ENCODE measurements around the gene NEK6. TPM values are rescaled to one million over a fixed set of nuclear protein-coding genes. Genes with fewer than 3 reads are reported as not detected.

The NEK6 gene
- total RNA-seq, 1 donor, result 11.2 TPM

DNA sequence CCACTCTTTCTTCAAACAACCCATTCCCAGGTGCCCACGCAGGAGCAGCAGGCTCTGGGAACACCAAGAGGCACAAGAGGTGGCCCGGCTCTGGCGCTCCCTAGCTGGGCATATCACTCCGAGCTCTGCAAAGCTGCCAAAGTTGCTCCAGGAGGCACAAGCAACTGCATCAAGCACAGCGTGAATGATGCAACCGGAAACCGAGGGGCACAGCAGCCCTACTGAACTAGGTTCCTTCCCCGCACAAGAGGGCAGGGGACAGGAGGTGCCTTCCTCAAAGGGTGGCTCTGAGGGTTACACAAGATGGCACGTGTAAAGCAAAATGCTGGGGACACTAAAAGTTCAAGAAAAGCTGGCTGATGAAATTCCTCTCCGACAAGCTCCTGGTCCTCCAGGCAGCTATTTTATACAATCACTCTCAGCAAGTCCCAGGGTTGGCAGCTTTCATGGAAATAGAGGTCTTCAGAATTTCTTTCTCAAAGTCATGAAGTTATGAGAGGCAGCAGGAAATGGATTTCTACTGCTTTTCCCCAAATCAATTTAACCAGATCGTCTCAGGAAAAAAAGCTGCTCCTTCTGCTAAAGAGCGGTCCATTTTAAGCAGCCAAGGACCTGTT lies 134.6 kb downstream of the NEK6 start:
- Histone ChIP-seq H3K4me1 (ENCODE audit: insufficient read depth, low read length) (peaks cover 67% of the 10 kb centered on the region), H3K9me3 (ENCODE audit: low read depth, low read length) (no peaks in the 10 kb centered on the region), H3K27me3 (ENCODE audit: insufficient read depth, low read length) (no peaks in the 10 kb centered on the region), H3K4me3 (ENCODE audit: low read length) (no peak overlapping the region)

DNA sequence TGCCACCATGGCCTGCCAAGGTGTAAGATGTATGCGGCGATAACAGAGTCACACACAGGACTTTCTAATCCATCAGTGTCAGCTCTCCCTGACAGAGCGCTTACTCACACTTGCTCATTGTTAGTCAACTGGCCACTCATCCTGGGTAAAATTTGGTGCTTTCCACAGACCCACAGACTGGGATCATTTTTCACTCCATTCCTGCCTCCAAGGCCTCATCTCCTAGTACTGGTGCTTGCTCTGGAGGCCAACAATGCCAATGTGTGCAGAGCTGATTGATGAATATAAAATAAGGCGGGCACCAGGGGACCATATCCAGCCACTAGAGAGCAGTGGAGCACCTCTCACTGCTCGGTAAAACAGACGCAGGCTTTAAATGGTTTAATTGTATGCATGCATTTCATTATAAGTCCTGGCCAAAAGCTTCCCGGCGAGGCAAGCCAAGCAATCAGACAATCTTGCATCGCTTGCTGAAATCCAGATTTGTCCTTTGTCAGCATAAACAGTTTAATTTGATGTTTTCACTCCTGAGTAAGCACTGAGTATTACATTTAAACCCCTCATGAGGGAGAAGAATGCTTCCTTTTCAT lies 135.2 kb downstream of the NEK6 start:
- no peaks in the 10 kb centered on the region for H3K9me3 ChIP-seq (ENCODE audit: low read depth, low read length)
- H3K4me1 ChIP-seq (ENCODE audit: insufficient read depth, low read length), result peaks cover 61% of the 10 kb centered on the region
- no peaks in the 10 kb centered on the region for H3K27me3 ChIP-seq (ENCODE audit: insufficient read depth, low read length)
- no peak overlapping the region for H3K4me3 ChIP-seq (ENCODE audit: low read length)

DNA sequence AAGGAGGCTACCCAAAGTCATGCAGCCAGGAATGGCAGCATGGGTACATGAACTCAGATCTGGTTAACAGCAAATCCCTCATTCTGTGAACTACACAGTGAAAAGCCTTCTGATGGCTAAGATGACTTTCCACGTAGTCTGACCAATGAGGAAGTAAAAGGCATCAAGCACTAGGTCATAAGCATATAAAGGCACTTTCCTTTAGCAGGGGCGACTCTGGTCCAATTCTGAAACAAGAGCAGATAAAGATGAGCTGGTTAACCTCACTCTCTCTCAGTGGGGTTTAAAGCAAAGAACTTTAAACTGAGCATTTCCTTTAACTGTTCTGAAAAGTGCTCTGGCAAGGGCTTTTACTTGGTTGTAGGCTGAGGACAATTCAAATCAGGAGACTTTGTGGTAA lies 136.4 kb downstream of the NEK6 start:
- H3K4me1 ChIP-seq (ENCODE audit: insufficient read depth, low read length), result peaks cover 51% of the 10 kb centered on the region
- H3K27me3 ChIP-seq (ENCODE audit: insufficient read depth, low read length), result no peaks in the 10 kb centered on the region
- H3K9me3 ChIP-seq (ENCODE audit: low read depth, low read length), result no peaks in the 10 kb centered on the region
- H3K4me3 ChIP-seq (ENCODE audit: low read length), result no peak overlapping the region

DNA sequence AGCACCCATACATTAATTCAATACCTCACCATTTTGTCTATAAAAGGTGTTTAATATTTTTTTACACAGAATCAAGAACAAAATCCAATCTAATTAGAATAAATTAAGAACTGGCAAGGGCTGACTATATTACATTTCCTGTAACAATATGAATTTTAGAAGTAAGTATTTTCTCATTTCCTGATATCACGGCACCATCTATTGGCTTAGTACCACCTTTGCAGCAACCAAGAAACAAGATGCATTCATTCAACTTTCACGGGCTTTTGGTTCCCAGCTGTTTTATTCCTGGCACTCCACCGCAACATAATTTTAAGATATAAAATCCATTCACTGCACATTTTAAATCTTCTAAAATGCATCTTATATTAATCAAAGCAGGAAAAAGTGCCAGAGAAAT lies 136.8 kb downstream of the NEK6 start:
- H3K4me3 ChIP-seq (ENCODE audit: low read length), result no peak overlapping the region
- H3K4me1 ChIP-seq (ENCODE audit: insufficient read depth, low read length), result peaks cover 51% of the 10 kb centered on the region
- H3K9me3 ChIP-seq (ENCODE audit: low read depth, low read length), result no peaks in the 10 kb centered on the region
- H3K27me3 ChIP-seq (ENCODE audit: insufficient read depth, low read length), result no peaks in the 10 kb centered on the region

DNA sequence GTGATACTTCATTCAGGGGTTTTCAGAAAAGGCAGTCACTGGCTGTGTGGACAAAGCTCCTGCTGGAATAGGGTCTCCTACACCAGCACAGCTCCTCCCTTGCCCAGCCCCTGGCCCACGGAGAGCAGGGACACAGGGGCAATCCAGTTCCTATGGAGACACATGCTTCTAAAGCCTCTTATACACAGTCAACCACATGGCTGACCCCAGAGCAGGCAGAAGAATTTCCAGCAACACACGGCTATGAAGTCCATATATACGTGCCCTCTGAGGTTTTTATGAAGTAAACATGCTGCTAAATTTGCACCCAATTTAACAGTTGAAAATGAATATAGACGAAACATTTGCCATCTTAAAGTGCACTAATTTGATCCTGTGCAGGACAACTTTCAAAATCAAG lies 138.1 kb downstream of the NEK6 start:
- H3K9me3 ChIP-seq (ENCODE audit: low read depth, low read length), result no peaks in the 10 kb centered on the region
- no peak overlapping the region for H3K4me3 ChIP-seq (ENCODE audit: low read length)
- no peaks in the 10 kb centered on the region for H3K27me3 ChIP-seq (ENCODE audit: insufficient read depth, low read length)
- peaks cover 56% of the 10 kb centered on the region for H3K4me1 ChIP-seq (ENCODE audit: insufficient read depth, low read length)

DNA sequence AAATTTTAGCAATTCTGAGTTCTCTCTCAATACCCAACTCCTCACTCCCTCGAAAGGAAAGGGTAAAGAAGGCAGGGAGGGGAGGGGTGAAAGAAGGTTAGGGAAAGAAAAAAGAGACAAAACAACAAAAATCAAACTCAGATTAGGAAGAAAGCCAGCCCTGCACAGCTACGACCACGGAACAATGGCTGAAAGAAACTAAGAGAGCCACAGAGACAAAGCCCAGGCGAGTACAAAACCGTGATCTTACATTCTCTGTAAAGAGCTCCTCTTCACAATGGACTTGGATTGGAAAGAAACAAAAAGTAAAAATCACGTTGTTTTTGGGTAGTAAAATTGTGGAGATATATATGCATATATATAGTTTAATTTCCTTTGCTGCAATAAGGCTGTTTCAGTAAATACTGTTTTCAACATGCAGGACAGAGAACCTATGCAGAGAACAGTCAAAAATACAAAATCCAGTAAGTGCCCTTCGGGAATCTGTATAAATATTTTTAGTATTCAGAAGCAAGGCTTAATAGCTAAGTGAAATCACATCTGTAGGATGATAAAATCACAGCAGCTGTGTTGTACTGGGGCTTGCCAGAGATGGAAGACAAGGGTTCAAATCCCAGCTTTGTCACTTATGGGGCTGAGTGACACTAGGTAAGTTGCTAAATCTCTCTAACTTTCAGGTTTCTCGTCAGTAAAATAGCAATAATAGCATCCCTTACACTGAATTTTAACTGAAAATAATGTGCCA lies 140.6 kb downstream of the NEK6 start:
- Histone ChIP-seq H3K4me1 (ENCODE audit: insufficient read depth, low read length) (peaks cover 33% of the 10 kb centered on the region), H3K4me3 (ENCODE audit: low read length) (no peak overlapping the region), H3K27me3 (ENCODE audit: insufficient read depth, low read length) (no peaks in the 10 kb centered on the region), H3K9me3 (ENCODE audit: low read depth, low read length) (no peaks in the 10 kb centered on the region)

DNA sequence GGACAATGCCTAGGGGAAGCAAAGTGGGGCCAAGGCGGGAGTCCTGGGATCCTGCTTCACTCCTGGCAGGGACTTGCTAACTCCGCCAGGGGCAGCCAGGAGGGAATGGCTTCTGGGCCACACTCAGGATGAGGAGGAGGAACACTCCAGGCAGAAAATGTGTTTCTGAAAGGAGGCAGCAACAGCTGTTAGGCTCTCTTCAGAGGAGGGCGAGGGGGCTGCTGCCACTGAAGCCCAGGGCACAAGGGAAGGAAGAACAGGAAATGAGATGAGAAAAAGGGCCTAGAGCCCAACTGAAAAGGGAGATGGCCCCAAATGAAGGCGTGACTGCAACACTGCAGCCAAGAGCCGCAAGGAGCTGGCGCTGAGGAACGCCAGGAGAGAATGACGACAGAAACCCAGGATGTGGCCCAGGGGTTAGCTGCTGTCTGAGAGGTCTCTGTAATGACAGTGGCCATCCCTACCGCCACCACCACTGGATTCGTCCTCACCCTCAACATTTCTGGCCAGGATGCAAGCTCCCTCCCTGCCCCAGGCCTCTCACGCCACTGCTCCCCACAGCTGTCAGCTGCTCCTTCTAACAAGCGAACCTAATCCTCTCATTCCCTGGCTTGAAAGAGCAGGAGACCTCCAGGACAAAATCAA lies 141.7 kb downstream of the NEK6 start:
- Histone ChIP-seq H3K9me3 (ENCODE audit: low read depth, low read length) (no peaks in the 10 kb centered on the region), H3K4me3 (ENCODE audit: low read length) (no peak overlapping the region), H3K4me1 (ENCODE audit: insufficient read depth, low read length) (peaks cover 25% of the 10 kb centered on the region), H3K27me3 (ENCODE audit: insufficient read depth, low read length) (no peaks in the 10 kb centered on the region)

DNA sequence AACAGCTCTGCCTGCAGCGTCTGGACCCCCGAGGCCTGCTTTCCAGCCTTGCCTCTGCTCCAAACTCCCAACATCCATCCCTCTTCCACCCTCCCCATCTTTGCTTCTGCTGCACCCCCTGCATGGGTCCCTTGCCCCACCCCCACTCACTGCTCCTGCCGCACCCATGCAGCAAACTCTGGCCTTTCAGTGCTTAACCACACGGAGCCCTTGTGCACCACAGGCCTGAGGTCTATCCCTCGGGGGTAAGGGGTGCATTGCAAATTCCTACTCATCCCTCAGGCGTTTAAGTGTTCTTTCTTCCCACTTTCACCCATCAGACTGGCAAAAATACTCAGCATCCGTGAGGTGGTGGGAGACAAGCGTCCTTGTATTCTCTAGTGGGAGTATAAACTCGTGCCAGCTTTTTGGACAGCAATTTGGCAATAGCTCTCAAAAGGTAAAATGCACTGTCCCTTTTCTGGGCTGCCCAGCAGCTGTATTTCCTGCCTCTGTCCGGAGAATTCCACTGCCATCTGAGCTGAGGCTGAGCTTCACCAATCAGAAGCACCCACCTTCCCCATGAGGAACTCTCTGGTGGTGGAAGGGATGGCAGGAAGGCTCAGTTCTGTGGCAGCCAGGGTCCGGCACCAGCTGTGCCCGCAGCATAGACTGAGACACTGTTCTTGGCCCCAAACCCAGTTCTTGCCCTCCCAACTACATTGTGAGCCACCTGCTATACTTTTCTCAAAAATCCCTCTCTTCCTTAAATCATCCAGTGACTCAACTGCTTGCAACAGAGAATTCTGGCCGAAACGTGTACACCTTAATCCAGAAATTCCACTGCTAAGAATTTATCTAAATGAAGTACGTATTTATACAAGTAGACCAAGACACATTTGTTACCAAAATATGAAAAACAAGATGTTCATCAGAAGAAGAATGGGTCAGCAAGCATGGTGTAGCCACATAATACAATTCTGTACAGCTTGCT lies 142.5 kb downstream of the NEK6 start:
- Histone ChIP-seq H3K4me1 (ENCODE audit: insufficient read depth, low read length) (peaks cover 20% of the 10 kb centered on the region), H3K4me3 (ENCODE audit: low read length) (no peak overlapping the region), H3K9me3 (ENCODE audit: low read depth, low read length) (no peaks in the 10 kb centered on the region), H3K27me3 (ENCODE audit: insufficient read depth, low read length) (no peaks in the 10 kb centered on the region)

Other genes starting within 250 kb of the NEK6 start
- gene LHX2, start 246.2 kb upstream of the NEK6 start, total RNA-seq, result not detected
- 83.0 TPM for gene PSMB7, start 157.5 kb downstream of the NEK6 start, total RNA-seq
- gene ADGRD2, start 192.5 kb downstream of the NEK6 start, total RNA-seq, result 0.10 TPM
- gene NR5A1, start 249.4 kb downstream of the NEK6 start, total RNA-seq, result not detected